ENCODE results near the gene MYO15B.

Gene MYO15B

DNA sequence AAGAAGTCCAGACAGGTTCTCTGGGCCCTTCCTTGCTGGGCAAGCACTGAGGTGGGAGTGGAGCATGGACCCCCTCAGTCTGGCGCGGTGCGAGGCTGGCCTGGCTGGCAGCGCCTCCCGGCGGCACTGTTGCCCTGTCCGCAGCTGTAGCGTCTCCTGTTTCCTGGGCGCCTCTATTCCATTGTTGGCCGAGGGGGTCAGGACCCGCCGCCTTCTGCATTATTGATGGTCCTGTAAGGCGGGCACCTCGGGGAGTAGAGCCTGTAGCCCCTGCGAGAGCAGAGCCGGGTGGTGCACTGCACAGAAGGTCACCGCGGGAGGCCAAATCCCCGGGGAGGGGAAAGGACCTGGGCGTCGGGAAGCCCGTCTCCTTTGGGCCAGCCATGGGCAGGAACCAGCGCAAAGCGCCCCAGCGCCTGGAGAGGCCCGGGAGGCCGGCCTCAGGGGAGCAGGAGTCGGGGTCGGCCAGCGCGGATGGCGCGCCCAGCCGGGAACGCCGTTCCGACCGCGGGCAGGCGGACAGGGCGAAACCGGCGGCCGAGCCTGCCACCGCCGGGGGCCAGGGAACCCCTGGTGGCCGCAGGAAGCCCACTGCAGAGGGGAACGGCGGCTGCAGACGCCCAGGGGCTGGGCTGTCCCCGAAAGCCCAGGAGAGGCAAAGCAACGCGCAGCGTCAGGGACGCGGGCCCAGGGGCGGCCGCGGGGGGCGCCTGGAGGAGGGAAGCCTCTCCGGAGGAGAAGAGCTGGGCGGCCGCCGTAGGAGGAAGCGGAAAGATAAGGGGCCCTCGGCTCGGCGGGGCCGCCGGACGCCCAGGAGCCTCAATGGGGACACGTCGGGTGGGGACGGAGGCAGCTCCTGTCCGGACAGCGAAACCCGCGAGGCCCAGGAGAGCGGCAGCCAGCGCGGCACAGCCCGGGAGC is at the start of gene MYO15B:
Gene MYO15B, plus strand, starts transcription at position 126 of the 921 bp plus-strand sequence. Its CDS starts 258 bp downstream, at position 384.
- DNase-seq: peak; percentile 53

GRCh38 chr17:75539967-75540729 is 47.5 kb upstream of the MYO15B start:
- DNase-seq: no peak

- no peak for DNase-seq
Observed at GRCh38 chr17:75540923-75541503, 46.6 kb upstream of the MYO15B start.

- DNase-seq: no peak
Observed at GRCh38 chr17:75542229-75542628, 45.4 kb upstream of the MYO15B start.

- no peak for DNase-seq
Observed at GRCh38 chr17:75542728-75543336, 44.8 kb upstream of the MYO15B start.

GRCh38 chr17:75544250-75544649 is 43.4 kb upstream of the MYO15B start:
- DNase-seq: no peak

- no peak for DNase-seq
Observed at GRCh38 chr17:75546181-75546580, 41.4 kb upstream of the MYO15B start.

GRCh38 chr17:75547091-75547490 is 40.5 kb upstream of the MYO15B start:
- no peak for DNase-seq

DNA sequence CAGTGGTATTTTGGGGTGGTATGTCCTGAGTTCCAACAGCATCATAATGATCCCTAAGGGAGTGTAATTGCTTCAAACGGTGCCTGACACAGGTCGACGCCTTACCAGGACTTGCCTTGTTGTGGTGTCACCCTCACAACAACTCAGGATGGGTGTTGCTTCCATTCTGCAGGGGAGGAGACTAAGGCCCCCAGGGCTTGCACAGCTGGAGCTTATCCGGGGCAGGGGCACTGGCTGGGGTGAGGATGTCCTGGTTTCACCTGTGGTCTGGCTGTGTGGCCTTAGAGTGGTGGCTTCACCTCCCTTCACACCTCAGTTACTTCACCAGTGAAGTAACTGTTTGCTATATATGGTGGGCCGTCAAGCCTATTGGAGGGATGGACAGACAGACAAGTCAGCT is 38.8 kb upstream of the MYO15B start:
- no peak for DNase-seq

- peak; percentile 26 for DNase-seq
Observed at GRCh38 chr17:75549246-75550138, 38.1 kb upstream of the MYO15B start.

GRCh38 chr17:75550139-75550465 is 37.5 kb upstream of the MYO15B start:
- no peak for DNase-seq

- DNase-seq: no peak
Observed at GRCh38 chr17:75551266-75551665, 36.3 kb upstream of the MYO15B start.

DNA sequence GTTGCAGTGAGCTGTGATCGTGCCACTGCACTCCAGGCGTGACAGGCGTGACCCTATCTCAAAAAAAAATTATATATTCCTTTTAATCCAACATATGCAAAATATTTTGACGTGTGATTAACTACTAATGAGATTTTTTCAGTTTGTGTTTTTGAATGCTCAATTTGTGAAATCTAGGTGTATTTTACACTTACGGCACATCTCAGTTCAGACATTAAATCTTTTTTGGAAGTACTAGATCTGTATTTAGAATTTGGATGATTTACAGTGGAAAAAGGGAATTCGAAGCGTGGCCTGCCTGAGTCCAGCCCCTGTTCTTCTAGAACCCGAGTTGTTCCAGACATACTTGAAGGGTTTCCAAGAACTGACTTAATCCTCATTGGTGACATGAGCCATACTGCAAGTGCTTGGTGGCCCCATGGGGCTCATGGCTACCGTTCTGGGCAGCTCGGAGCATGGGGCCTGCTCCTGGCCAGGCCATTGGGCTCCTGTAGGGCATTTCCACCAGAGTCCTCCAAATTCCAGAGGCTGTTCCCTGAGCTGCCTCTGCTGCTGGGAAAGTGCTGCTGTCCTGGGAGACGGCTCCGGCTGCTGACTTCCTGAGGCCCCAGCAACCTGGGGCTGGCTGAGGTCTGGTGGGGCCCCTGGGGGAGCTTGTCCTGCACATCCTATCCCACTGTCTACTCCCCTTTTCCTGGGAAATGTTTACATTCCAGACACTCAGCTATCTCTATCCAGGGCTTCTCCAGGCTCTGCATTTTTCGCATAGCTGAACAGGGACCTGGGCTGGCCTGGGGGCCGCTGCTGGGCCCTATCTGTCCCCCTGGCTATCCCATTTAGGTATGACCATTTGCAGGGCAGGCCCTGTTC is 34.9 kb upstream of the MYO15B start:
- DNase-seq: no peak

DNA sequence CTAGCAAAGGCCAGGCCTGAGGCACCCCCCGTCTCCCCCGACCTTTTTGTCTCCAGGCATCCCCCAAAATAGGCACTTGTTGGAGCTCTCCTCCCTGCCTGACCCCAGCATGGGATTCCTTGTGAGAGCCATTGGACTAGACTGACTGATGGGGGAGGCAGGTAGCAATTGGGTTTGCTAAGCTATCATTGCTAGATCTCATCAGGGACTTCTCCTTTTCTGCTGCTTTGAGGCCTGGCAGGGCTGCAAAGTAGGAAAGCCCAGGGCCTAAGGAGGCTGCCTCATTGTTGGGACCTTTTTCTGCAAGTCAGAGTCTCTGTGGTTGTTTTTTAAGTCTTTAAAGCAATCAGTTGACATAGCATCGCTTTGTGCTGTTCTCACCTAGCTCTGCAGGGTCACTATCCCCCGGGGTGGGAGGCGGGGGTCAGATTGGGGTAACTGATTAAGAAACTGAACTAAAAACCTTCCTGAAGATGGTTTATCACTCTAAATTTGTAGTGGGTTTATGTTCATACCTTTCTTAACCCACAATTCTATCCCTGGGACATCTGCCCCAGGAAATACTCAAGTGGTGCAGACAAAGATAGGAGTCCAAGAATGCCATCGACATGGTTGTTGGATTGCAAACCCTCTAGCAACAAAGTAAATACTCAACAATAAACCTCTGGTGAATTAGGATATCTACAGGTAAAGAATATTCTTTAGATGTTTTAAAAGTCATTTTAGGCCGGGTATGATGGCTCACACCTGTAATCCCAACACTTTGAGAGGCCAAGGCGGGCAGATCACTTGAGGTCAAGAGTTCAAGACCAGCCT is 34.1 kb upstream of the MYO15B start:
- no peak for DNase-seq

GRCh38 chr17:75555679-75556153 is 31.9 kb upstream of the MYO15B start:
- no peak for DNase-seq

GRCh38 chr17:75557075-75557851 is 30.3 kb upstream of the MYO15B start:
- DNase-seq: peak; percentile 83

DNA sequence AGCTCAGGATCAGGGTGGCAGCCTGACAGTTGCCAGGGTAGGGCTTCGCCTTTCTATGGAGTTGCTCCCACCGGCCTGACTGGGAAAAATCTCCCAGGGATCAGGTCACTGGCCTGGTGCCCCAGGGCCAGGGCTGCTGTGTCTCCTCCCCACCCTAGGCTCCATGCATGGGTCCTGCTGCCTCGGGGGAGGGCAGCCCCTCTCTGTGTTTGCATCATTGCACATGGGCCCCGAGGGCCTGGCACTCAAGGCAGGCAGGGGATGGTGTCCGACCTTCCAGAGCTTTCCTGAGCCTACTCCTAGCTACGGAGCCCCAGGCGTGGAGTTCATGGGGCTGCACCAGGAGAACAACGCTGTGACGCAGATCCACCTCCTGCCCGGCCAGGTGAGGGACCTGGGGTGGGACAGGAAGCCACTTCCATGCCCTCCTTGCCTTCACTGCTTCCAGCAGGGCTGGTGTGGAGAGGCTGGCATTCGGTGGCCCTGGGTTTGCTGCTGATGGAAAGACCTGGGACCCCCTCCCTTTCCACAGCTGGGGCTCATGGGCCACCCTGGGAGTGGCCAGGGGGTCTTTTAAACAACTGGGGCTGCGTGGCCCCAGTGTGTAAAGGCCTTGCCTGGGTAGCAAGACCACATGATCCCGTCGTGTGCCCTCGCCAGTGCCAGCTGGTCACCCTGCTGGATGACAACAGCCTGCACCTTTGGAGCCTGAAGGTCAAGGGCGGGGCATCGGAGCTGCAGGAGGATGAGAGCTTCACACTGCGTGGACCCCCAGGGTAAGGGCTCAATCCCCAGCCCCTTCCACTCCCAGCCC is 29.5 kb upstream of the MYO15B start:
- DNase-seq: no peak

All from NCI-H1092 treated with DMSO at 0.1 percent for 48 hours (cell line).